HG03457 (cell line): ENCODE results near the gene RMDN3.
A peak's percentile ranks its signal among the peaks of the same experiment; 100 is the strongest.

Source experiments
- ATAC-seq: cut with Tn5 transposase; IDR thresholded peaks from one replicate; pipeline ENCODE4 v1.9.1; 2021; ENCODE audit warnings: moderate number of reproducible peaks; ENCODE audit not compliant: unreplicated experiment

RMDN3 gene

GRCh38 chr15:40773496-40773895 is 18.4 kb upstream of the RMDN3 start:
- ATAC-seq = no peak

GRCh38 chr15:40772014-40772413 is 17.0 kb upstream of the RMDN3 start:
- no peak for ATAC-seq

GRCh38 chr15:40771242-40771641 is 16.2 kb upstream of the RMDN3 start:
- ATAC-seq = no peak

GRCh38 chr15:40770147-40770721 is 15.2 kb upstream of the RMDN3 start:
- no peak for ATAC-seq

DNA sequence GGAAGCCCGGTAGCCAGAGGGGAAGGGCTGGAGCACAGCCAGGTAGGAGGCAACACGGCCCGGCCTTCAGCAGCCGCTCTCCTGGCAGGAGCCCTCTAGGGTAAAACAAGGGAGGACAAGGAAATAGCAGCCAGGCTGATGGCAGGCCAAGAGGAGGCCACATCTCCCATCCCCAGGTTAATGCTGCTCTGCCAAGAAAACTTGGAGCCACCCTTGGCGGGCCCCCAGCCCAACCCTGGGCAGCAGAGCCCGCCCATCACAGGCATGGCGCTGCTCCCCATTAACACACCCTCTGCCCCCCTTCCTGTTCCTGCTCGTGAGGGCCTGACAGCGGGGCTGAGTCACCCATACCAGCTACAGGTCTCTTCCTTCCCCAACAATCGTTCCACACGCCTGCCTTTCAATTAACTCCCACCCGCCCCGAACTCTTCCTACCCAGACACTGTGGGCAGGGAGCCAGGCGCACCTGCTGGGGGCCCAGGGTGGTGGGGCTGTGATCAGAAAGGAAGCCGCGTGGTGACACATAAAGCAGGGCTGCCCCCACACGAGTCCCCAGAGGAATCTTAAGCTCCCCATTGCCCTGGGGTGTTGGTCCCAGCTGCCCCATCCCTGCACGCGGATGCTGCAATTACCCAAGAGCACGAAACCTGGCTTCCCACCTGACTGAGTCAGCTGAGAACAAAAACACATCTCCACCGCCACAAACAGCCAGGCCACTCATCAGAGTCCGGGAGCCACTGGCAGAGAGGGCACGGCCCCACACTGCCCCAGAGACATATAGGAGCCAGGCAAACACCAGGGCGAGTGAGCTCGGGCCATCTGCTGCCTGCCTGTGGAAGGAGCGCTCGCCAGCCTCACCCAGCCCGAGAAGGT is 14.5 kb upstream of the RMDN3 start, which contains the start of gene C15orf62:
C15orf62 (plus strand) TSS at position 707 of the 873 bp plus-strand sequence. CDS start 516 bp downstream, outside the sequence.
- ATAC-seq = peak; percentile 37

GRCh38 chr15:40768521-40769273 is 13.6 kb upstream of the RMDN3 start:
- no peak for ATAC-seq

DNA sequence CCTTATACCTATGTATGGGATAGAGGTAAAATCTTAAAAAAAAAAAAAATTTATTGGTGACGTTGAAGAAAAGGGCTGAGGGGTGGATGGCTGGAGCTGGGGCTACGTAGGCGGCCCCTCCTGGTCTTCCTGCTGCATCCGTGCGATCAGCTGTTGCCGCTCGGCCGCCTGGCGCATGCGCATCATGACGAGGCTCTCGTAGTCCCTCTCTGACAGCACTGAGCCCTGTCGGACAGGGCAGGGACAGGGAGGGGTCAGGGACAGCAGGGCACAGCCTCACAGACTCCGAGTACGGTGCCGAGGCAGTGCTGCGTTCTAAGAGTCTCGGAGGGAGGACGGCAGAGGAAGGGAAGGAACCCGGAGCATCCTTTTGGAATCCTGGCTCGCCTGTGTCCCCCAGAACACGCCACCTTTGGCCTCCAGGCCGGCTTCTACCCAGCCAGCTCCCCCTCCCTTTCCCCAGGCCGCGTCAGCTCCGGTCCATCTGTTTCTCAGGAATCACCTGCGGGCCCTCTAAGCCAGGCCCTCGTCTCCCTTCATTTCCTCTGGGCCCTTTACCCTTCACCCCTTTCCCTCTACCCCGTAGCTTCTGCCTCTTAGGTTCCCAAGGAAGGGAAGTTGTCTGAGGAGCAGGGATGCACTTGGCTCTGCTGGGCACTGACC is 12.9 kb upstream of the RMDN3 start:
- ATAC-seq = no peak

GRCh38 chr15:40766906-40767837 is 12.1 kb upstream of the RMDN3 start:
- no peak for ATAC-seq

DNA sequence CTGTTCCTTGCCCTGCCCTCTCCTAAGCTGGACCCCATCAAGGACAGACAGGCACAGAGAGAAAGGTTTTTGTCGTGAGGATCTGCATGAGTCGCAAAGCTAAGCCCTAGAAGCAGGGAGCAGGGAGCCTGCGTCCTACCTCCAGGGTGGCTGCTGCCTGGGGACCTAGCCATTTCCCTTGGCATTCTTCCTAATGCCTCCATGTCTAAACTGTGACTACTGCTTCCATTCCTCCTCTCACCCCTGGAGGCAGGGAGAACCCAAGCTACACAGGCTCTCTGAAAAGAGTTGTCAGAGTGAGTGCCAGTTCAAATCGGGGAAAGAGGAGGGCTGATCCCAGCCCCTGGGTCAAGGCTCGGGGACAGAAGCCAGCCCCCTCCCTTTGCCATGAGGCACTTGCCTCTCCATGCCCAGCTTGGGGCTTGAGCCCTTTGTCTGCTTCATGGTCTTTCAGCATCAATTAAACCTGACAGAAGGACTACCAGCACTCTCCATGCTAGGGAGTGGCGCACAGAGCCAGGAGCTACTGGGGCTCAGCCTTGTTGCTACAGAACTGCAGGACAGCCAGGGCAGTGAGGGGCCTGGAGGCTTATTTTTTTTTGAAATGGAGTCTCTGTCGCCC is 11.3 kb upstream of the RMDN3 start:
- no peak for ATAC-seq

GRCh38 chr15:40764629-40765103 is 9.6 kb upstream of the RMDN3 start:
- ATAC-seq = no peak

DNA sequence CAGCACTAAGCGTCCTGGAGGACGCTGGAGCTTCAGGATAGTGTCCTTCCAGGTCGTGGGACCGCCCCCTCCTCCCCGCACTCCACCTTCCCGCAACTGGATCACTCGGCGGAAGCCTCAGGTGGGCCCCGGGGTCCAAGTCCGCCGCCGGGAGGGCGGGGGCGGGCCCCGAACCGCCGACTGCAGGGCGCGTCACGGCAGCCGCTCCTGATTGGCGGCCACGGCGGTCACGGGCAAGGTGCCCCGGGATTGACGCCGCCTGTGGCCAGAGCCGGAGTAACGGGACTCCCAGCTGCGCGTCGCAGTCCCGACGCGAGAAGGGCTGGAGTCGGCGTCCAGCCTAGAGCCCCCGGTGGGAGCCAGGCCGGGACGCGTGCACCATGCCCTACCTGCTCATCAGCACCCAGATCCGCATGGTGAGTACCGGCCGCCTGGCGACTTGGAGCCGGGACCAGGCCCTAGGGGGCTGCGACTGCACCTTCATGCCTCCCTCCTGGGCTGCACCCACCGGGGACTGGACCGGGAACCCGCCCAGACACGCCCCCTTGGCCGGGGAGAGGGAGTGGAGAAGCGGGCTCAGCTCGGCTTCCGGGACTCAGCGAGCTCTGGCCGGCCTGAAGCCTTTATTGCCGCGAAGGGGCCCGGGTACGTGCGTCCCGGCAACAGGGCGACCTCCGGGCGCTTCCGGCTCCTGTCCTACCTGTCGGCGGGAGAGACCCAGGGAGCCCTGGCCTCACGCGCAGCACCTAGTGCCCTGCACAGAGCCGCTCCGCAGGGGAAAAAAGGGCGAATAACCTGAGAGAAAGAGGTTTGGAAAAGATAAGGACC is 9.0 kb upstream of the RMDN3 start, which contains the start of gene GCHFR:
GCHFR (plus strand) TSS at position 268 of the 828 bp plus-strand sequence; CDS start at position 381, 113 bp downstream.
- no peak for ATAC-seq

- no peak for ATAC-seq
Observed at GRCh38 chr15:40762919-40763800, 8.1 kb upstream of the RMDN3 start.

DNA sequence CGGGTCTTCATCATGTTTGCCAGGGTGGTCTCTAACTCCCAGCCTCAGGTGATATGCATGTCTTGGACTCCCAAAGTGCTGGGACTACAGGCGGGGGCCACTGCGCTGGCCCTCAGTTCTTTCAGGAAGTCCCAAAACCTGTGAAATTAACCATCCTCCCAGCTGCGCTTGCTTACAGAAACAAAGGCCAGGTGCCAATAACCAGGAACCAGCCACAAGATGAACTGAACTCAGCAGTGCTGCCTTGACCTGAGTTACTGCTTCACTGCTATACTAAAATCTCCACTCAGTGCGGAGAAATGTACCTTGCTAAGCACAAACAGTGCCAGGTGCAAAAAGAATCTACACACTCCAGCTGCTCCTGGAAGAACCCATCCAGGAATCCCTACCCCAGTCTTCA is 4.9 kb upstream of the RMDN3 start:
- no peak for ATAC-seq

GRCh38 chr15:40756938-40757337 is 1.9 kb upstream of the RMDN3 start:
- no peak for ATAC-seq

GRCh38 chr15:40755812-40756208 is 756 bp upstream of the RMDN3 start:
- no peak for ATAC-seq

- no peak for ATAC-seq
Observed at GRCh38 chr15:40754574-40754882, 526 bp downstream of the RMDN3 start.

- ATAC-seq = no peak
Observed at GRCh38 chr15:40751745-40752144, 3.3 kb downstream of the RMDN3 start.

- no peak for ATAC-seq
Observed at GRCh38 chr15:40750885-40751284, 4.2 kb downstream of the RMDN3 start.
